Inflammatory macrophage (primary cell): ENCODE measurements around the gene PCDHB5.
"Not testable (repeated sequence)": the region's sequence is repeated elsewhere in the genome, so short reads cannot be mapped to it uniquely, and the experiment has no call there.

Experiments used
- DNase-seq, 2 donors: peaks; one replicate each; pipeline ENCODE4 v3.0.0-alpha.2; 2020 to 2022

Gene PCDHB5

GRCh38 chr5:141152096-141152495 is 17.1 kb downstream of the PCDHB5 start:
- DNase-seq: not testable (repeated sequence)

DNA sequence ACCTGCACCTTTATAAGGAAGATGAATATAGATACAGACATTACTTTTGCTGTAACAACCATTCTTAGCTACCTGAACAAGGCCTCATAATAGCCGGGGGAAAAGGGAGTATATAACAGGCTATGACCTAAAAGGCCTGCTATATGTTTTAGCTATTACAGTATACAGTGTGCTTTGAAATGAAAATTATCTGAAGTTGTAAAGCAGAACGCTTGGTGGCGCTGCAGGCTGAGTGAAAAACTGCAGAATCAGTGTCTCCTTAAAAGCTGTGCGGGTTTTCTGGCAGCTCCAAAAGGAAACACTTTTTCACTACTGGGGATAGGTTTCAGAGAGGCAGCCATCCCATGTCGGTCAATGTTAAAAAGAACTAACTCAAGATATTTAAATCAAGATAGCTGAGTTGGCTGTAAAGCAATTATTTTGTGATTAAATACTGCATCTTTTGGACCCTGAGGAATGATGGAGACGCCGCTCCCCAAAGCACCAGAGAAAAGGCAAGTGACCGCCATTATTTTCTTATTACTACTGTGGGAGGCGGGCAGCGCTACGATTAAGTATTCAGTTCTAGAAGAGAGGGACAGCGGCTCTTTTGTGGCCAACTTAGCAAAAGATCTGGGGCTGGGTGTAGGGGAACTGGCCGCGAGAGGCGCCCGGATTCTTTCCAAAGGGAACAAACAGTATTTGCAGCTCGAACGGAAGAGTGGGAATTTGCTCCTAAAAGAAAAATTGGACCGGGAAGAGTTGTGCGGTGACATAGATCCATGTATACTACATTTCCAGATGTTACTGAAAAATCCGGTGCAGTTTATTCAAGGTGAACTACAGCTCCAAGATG is 20.8 kb downstream of the PCDHB5 start:
- no peak for DNase-seq

DNA sequence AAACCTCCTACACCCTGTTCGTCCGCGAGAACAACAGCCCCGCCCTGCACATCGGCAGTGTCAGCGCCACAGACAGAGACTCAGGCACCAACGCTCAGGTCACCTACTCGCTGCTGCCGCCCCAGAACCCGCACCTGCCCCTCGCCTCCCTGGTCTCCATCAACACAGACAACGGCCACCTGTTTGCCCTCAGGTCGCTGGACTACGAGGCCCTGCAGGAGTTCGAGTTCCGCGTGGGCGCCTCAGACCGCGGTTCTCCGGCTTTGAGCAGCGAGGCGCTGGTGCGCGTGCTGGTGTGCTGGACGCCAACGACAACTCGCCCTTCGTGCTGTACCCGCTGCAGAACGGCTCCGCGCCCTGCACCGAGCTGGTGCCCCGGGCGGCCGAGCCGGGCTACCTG is 22.4 kb downstream of the PCDHB5 start:
- not testable (repeated sequence) for DNase-seq

DNA sequence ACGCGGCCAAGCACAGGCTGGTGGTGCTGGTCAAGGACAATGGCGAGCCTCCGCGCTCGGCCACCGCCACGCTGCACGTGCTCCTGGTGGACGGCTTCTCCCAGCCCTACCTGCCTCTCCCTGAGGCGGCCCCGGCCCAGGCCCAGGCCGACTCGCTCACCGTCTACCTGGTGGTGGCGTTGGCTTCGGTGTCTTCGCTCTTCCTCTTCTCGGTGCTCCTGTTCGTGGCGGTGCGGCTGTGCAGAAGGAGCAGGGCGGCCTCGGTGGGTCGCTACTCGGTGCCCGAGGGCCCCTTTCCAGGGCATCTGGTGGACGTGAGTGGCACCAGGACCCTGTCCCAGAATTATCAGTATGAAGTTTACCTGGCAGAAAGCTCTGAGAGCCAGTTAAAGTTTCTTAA is 22.9 kb downstream of the PCDHB5 start:
- DNase-seq: not testable (repeated sequence)

GRCh38 chr5:141172381-141173204 is 37.6 kb downstream of the PCDHB5 start, which contains the start of gene PCDHB7:
Gene PCDHB7 (plus strand): TSS chr5:141172644. CDS start chr5:141172836, 192 bp downstream.
- DNase-seq: no peak

DNA sequence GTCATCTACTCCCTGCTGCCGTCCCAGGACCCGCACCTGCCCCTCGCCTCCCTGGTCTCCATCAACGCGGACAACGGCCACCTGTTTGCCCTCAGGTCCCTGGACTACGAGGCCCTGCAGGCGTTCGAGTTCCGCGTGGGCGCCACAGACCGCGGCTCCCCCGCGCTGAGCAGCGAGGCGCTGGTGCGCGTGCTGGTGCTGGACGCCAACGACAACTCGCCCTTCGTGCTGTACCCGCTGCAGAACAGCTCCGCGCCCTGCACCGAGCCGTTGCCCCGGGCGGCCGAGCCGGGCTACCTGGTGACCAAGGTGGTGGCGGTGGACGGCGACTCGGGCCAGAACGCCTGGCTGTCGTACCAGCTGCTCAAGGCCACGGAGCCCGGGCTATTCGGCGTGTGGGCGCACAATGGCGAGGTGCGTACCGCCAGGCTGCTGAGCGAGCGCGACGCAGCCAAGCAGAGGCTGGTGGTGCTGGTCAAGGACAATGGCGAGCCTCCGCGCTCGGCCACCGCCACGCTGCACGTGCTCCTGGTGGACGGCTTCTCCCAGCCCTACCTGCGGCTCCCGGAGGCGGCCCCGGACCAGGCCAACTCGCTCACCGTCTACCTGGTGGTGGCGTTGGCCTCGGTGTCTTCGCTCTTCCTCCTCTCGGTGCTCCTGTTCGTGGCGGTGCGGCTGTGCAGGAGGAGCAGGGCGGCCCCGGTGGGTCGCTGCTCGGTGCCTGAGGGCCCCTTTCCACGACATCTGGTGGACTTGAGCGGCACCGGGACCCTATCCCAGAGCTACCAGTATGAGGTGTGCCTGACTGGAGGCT is 39.5 kb downstream of the PCDHB5 start:
- not testable (repeated sequence) for DNase-seq

GRCh38 chr5:141175933-141176332 is 40.9 kb downstream of the PCDHB5 start:
- no peak for DNase-seq

DNA sequence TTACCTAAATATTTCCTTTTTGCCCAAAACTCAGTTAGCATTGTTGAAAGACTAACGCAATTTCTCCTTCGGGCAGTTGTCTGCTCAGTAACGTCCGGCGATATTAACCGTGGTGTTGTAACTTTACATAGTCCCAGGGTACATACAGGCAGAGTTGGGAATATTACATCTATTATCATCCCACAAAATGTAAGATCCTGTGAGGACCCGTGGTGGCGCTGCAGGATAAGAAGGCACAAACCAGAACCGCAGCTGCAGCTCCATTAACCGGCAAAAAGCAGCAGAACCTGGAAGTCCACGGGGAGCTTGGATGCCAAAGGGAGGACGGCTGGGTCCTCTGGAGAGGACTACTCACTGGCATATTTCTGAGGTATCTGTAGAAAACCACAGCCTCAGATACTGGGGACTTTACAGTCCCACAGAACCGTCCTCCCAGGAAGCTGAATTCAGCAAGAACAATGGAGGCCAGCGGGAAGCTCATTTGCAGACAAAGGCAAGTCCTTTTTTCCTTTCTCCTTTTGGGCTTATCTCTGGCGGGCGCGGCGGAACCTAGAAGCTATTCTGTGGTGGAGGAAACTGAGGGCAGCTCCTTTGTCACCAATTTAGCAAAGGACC is 42.7 kb downstream of the PCDHB5 start, which contains the start of gene PCDHB8:
PCDHB8 (plus strand) TSS at position 214 of the 615 bp plus-strand sequence; CDS start at position 459, 245 bp downstream.
- DNase-seq: not testable (repeated sequence)

GRCh38 chr5:141179371-141179770 is 44.4 kb downstream of the PCDHB5 start:
- DNase-seq: not testable (repeated sequence)

- not testable (repeated sequence) for DNase-seq
Measured at GRCh38 chr5:141179876-141180275, 44.9 kb downstream of the PCDHB5 start.

DNA sequence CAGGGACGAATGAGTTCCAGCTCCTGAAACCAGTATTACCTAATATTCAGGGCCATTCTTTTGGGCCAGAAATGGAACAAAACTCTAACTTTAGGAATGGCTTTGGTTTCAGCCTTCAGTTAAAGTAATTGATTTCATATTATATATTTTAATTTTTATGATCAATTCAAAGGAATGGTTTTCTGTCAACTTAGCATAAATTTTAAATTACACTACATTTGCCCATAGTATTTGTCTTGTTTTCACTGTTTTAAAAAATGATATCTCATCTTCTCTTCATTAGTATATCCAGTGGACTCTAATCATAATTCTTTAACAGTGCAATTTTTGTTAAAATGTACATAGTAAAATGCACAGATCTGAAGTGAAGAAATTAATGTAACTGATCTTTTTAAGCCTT is 45.3 kb downstream of the PCDHB5 start:
- no peak for DNase-seq

- DNase-seq: no peak
Measured at GRCh38 chr5:141182248-141182647, 47.2 kb downstream of the PCDHB5 start, which contains the start of gene PCDHB16. Gene PCDHB16 (plus strand): TSS chr5:141182387. CDS start chr5:141182560, 173 bp downstream.

- not testable (repeated sequence) for DNase-seq
Measured at GRCh38 chr5:141184117-141184855, 49.3 kb downstream of the PCDHB5 start.

- DNase-seq: no peak
Measured at GRCh38 chr5:141186897-141187512, 52.0 kb downstream of the PCDHB5 start, which contains the start of gene PCDHB9. Gene PCDHB9 (plus strand): TSS chr5:141187161. CDS start chr5:141187319, 158 bp downstream.
